NCI-H128 (cell line): ENCODE measurements around the gene YJEFN3.

ENCODE experiments used
- DNase-seq: peaks from one replicate; lab custom pipeline; 2025; ENCODE audit not compliant: unreplicated experiment; lab: John Stamatoyannopoulos, UW

Gene YJEFN3

GRCh38 chr19:19550972-19551852, 22.5 kb downstream of the YJEFN3 start:
- DNase-seq, result no peak

GRCh38 chr19:19551853-19552192, 23.1 kb downstream of the YJEFN3 start:
- no peak for DNase-seq

DNA sequence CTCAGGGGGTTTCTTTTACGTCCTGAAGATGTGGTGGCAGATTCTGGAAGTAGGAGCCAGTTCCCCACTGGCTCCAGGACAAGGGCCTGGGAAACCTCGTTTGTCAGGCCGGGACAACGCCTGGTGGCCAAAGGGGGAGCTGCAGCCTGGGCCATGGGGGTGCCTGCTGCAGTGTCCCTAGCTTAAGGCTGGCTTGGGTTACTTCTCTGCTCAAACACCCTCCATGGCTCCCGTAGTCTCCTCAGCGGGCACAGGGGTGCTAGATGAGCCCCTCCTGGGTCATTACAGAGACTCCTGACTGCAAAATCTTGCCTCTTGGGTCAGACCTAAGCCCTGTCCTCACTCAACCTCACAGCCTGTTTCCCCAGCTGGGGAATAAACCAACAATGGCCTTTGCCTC, 24.1 kb downstream of the YJEFN3 start:
- no peak for DNase-seq

GRCh38 chr19:19553670-19554069, 25.0 kb downstream of the YJEFN3 start:
- DNase-seq, result no peak

- no peak for DNase-seq
These were observed 25.6 kb downstream of the YJEFN3 start for GRCh38 chr19:19554074-19555023.

DNA sequence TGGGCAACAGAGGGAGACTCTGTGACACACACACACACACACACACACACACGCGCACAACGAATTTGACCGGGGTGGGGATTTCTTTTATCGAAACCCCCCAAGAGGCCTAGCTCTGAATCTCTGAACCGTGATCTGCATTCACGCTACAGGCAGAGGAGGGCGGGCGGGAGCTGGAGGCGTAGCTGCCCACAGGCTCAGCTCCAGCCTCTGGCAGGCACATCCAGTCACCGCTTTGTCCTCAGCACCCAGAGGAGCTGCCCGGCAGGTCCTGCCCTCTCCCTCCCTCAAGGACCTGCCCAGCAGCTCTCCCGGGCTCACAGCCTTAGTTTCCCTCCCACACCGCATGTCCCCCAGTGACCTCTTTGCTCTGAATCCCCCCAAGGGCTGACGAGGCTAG, 29.3 kb downstream of the YJEFN3 start:
- DNase-seq, result no peak

- no peak for DNase-seq
These were observed 29.9 kb downstream of the YJEFN3 start for GRCh38 chr19:19558636-19559035.

DNA sequence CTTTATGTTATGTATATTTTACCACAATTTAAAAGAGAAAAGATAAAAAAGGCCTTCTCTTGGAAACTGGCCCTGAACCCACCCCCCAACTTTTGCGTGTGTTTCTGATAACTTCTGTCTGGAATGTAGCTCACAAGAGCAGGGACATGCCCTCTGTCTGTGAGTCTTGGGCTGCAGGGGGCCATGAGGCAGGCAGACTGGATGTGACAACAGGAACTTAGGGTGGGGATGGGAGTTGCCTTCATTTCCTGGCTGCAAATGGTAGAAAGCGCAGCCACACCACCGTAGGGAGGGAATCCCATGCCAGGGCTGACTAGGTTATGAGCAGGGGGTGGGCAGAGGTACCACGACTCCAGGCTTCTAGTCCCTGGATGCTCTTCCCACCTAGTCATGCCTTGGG, 31.2 kb downstream of the YJEFN3 start:
- DNase-seq, result no peak

- DNase-seq, result no peak
These were observed 33.4 kb downstream of the YJEFN3 start for GRCh38 chr19:19561946-19562664.

GRCh38 chr19:19562665-19563347, 34.1 kb downstream of the YJEFN3 start:
- DNase-seq, result no peak

- no peak for DNase-seq
These were observed 34.7 kb downstream of the YJEFN3 start for GRCh38 chr19:19563348-19563848.

DNA sequence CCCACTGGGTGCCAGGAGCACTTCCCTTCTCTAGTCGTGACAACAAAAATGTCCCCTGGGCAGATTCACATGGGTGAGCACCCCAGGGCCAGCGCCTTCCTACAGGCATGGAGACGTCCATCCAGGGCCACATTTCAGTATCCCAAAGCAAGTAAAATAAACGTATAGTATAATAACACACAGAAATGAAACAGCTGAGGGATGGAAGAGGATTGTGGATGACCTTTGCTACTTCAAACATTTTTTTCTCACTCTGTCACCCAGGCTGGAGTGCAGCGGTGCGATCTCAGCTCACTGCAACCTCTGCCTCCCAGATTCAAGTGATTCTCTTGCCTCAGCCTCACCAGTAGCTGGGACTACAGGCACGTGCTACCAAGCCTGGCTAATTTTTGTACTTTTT, 37.6 kb downstream of the YJEFN3 start:
- no peak for DNase-seq

- no peak for DNase-seq
These were observed 38.7 kb downstream of the YJEFN3 start for GRCh38 chr19:19567391-19567790.

GRCh38 chr19:19568802-19569756, 40.4 kb downstream of the YJEFN3 start:
- no peak for DNase-seq

- DNase-seq, result no peak
These were observed 41.9 kb downstream of the YJEFN3 start for GRCh38 chr19:19570571-19570970.

GRCh38 chr19:19571071-19571786, 42.5 kb downstream of the YJEFN3 start:
- DNase-seq, result no peak

DNA sequence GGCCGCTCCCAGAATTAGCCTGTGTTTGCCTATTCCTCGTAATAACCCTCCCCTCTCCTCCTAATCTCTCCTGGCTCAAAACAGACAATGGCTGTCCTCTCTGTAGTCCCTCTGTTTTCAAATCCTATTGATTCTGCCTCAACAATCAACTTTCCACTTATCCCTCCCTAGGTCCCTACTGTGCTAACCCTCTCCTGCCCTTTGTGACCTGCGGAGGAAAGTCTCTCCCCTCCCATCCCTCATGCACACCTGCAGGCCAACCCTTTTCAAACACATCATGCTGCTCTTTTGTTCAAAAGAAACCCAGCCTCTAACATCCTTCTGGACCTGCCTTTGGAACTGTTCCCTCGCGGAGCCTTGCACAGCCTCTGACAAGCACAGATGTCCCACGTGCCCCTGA, 46.7 kb downstream of the YJEFN3 start:
- DNase-seq, result no peak

- DNase-seq, result no peak
These were observed 49.5 kb downstream of the YJEFN3 start for GRCh38 chr19:19578252-19578651.
